Karpas-422 (cell line): ENCODE results near the gene PGAP1. TPM values are rescaled to one million over a fixed set of nuclear protein-coding genes. Genes with fewer than 3 reads are reported as not detected.
A peak's percentile ranks its signal among the peaks of the same experiment; 100 is the strongest.
"Not testable (repeated sequence)": the region's sequence is repeated elsewhere in the genome, so short reads cannot be mapped to it uniquely, and the experiment has no call there.

Experiments used
- DNase-seq: peaks from one replicate; pipeline ENCODE4 v3.0.0-alpha.2; 2015
- H2AFZ ChIP-seq: fragments of 200-600 bp; sonication (generic); 2 replicates; pipeline ENCODE4 v1.6.1; 2014; ENCODE audit warnings: antibody characterized with exemption, low read length, mixed read lengths
- H3K27ac ChIP-seq: fragments of 200-600 bp; sonication (generic); 2 replicates; pipeline ENCODE4 v1.5.1; 2014; ENCODE audit warnings: mild to moderate bottlenecking, low read length, moderate library complexity
- H3K27me3 ChIP-seq: fragments of 200-600 bp; sonication (generic); 2 replicates; pipeline ENCODE4 v1.6.1; 2014; ENCODE audit warnings: low read length, mixed read lengths
- H3K36me3 ChIP-seq: fragments of 200-600 bp; sonication (generic); 2 replicates; pipeline ENCODE4 v1.6.1; 2014; ENCODE audit warnings: low read length, mixed read lengths; ENCODE audit not compliant: insufficient read depth
- H3K4me1 ChIP-seq: fragments of 200-600 bp; sonication (generic); 2 replicates; pipeline ENCODE4 v1.6.1; 2014; ENCODE audit warnings: mild to moderate bottlenecking, low read length, mixed read lengths
- H3K4me2 ChIP-seq: fragments of 200-600 bp; sonication (generic); 2 replicates; pipeline ENCODE4 v1.6.1; 2014; ENCODE audit warnings: low read length, low read depth, mild to moderate bottlenecking; ENCODE audit not compliant: poor library complexity, severe bottlenecking
- H3K4me3 ChIP-seq: fragments of 200-600 bp; sonication (generic); 2 replicates; pipeline ENCODE4 v1.5.1; 2014; ENCODE audit warnings: mild to moderate bottlenecking, antibody characterized with exemption, low read length, mixed read lengths
- H3K79me2 ChIP-seq: fragments of 200-600 bp; sonication (generic); 2 replicates; pipeline ENCODE4 v1.6.1; 2014; ENCODE audit warnings: mild to moderate bottlenecking, low read length, mixed read lengths
- H3K9ac ChIP-seq: fragments of 200-600 bp; sonication (generic); 2 replicates; pipeline ENCODE4 v1.6.0; 2014; ENCODE audit warnings: low read length
- H3K9me2 ChIP-seq: fragments of 200-600 bp; sonication (generic), shearing (Covaris generic); replicated peaks from 2 replicates; pipeline ENCODE4 v1.6.0; 2014; ENCODE audit warnings: mild to moderate bottlenecking, low read length, moderate library complexity; ENCODE audit not compliant: insufficient read depth
- H3K9me3 ChIP-seq: fragments of 300-700, 200-600 bp; sonication (generic); 2 replicates; pipeline ENCODE4 v1.6.1; 2014; ENCODE audit warnings: low read length, mixed read lengths
- H4K20me1 ChIP-seq: fragments of 200-600 bp; sonication (generic); 2 replicates; pipeline ENCODE4 v1.6.1; 2014; ENCODE audit warnings: mild to moderate bottlenecking, antibody characterized with exemption, low read length, low read depth; ENCODE audit not compliant: insufficient read depth
- total RNA-seq: library from RNA; depleted of rRNA; stranded (reverse); fragments of >200 nt; shearing (Covaris generic); gene quantifications from 2 replicates; pipeline ENCODE4 v1.2.3, GENCODE V29; 2014; ENCODE audit warnings: low replicate concordance

Gene PGAP1
- total RNA-seq, 1 experiment from 2014 or later: 22.4 TPM

DNA sequence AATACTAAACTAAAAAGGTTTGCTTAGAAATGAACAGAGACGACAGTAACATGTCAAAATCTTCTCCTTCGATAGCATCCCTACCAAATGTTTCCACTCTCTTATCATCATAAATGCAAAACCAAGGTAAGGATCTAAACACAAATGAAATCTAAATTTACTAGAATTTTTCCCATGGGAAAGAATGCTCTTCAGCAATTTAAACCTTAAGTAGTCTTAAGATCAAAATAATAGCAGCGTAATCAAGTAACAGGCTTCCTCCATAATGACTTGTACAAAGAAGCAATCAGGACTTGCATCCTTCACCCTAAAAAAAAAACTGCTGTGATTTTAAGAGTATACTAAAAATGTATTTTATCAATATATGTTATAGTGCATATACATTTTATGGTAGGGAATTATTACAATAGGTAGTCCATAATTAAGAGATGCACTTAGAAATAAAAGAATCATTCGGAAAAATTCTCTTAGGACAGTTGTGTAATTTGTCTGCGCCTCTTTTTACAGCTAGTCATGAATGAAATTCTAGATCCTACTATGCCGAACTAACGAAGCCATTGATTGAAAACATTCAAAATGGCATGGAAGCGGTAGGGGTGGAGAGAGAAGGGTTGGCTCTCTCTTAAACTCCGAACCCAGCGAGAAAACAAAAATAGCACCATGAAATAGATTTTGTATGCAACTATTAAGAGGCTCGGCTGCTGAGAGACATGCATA, 1.3 kb downstream of the PGAP1 start:
- peak overlapping the region; percentile 81 for H3K4me2 ChIP-seq
- no peaks in the 10 kb centered on the region for H3K9me3 ChIP-seq
- no peak overlapping the region for H2AFZ ChIP-seq
- H3K9ac ChIP-seq: peak overlapping the region; percentile 85
- H3K9me2 ChIP-seq: no peaks in the 10 kb centered on the region
- peaks cover 63% of the 10 kb centered on the region for H3K79me2 ChIP-seq
- H4K20me1 ChIP-seq: no peaks in the 10 kb centered on the region
- peak; percentile 68 for DNase-seq
- H3K36me3 ChIP-seq: peaks cover 6% of the 10 kb centered on the region
- H3K27ac ChIP-seq: peak overlapping the region; percentile 62; the same call in 1 of the 2 replicates
- peak overlapping the region; percentile 86 for H3K4me3 ChIP-seq
- H3K4me1 ChIP-seq: peaks cover 38% of the 10 kb centered on the region
- H3K27me3 ChIP-seq: no peaks in the 10 kb centered on the region

DNA sequence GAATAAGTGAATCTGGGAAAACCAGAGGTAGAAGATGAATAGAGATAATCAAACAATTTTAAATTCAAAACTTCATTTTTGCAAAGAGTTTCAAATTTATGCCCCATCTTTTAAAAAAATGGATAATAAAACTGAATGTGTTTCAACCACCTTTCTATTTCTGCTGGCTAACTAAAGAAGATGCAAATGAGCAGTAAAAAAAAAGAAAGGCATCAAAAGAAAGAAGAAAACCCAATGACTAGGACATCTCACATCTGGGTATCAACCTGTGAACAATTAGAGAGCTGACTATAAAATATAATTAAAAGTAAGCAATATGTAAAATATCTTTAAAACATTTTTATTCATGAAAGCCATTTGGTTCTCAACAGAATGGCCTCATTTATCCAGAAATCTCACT, 2.5 kb downstream of the PGAP1 start:
- Histone ChIP-seq H3K27me3 (no peaks in the 10 kb centered on the region), H3K9me2 (no peaks in the 10 kb centered on the region), H3K4me3 (peak overlapping the region; percentile 86), H4K20me1 (no peaks in the 10 kb centered on the region), H3K36me3 (peaks cover 17% of the 10 kb centered on the region), H3K27ac (peak overlapping the region; percentile 46; the same call in 1 of the 2 replicates), H3K9me3 (0 out of 2 replicates have a peak, but pooled peaks cover 2% of the 10 kb centered on the region), H3K4me1 (peaks cover 38% of the 10 kb centered on the region), H2AFZ (no peak overlapping the region), H3K9ac (peak overlapping the region; percentile 85; the same call in 1 of the 2 replicates), H3K79me2 (peaks cover 74% of the 10 kb centered on the region), H3K4me2 (peak overlapping the region; percentile 81)
- peak; percentile 61 for DNase-seq

DNA sequence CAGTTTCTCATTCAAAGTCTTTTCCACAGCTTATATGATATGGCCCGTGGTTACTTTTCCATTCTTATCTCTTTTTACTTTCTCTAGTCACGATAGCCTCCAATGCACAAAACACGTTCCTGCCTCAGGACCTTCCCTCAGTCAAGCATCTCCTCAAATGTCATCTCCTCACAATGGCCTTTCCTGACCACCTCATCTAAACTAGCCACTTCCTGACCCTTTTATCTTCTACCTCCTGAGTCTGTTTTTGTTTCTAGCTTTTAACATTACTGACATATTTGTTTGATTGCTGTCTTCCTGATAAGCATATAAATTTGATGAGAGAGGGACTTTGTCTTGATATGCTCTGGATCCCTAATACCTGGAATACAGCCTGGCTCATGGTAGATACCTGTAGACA, 7.6 kb downstream of the PGAP1 start:
- H3K4me1 ChIP-seq: peaks cover 16% of the 10 kb centered on the region
- no peaks in the 10 kb centered on the region for H3K9me2 ChIP-seq
- peaks cover 5% of the 10 kb centered on the region; the same call in 1 of the 2 replicates for H3K9me3 ChIP-seq
- H3K36me3 ChIP-seq: peaks cover 55% of the 10 kb centered on the region
- H3K9ac ChIP-seq: no peak overlapping the region
- no peaks in the 10 kb centered on the region for H3K27me3 ChIP-seq
- H3K79me2 ChIP-seq: peaks cover 66% of the 10 kb centered on the region
- DNase-seq: no peak
- H3K27ac ChIP-seq: no peak overlapping the region
- no peak overlapping the region for H3K4me3 ChIP-seq
- H3K4me2 ChIP-seq: no peak overlapping the region
- H4K20me1 ChIP-seq: no peaks in the 10 kb centered on the region
- no peak overlapping the region for H2AFZ ChIP-seq

DNA sequence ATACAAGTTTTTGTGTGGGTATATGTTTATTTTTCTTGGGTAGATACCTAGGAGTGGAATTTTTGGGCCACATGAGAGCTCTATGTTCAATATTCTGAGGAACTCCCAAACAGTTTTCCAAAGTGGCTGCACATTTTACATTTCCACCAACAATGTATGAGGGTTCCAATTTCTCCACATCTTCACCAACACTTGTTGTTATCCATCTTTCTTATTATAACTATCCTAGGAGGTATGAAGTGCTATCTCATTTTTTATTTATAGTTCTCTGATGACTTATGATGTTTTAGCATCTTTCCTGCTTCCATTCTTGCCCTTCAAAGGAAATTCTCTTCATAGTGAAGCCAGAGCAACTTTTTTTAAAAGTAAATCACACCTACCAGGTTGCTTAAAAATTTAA, 8.7 kb downstream of the PGAP1 start:
- Histone ChIP-seq H3K9me3 (peaks cover 5% of the 10 kb centered on the region; the same call in 1 of the 2 replicates), H3K36me3 (peaks cover 65% of the 10 kb centered on the region), H3K4me1 (peaks cover 6% of the 10 kb centered on the region), H3K4me2 (no peak overlapping the region), H3K9ac (no peak overlapping the region), H3K9me2 (no peaks in the 10 kb centered on the region), H4K20me1 (no peaks in the 10 kb centered on the region), H3K27ac (no peak overlapping the region), H3K27me3 (no peaks in the 10 kb centered on the region), H3K79me2 (peaks cover 59% of the 10 kb centered on the region), H2AFZ (no peak overlapping the region), H3K4me3 (no peak overlapping the region)
- DNase-seq: no peak

DNA sequence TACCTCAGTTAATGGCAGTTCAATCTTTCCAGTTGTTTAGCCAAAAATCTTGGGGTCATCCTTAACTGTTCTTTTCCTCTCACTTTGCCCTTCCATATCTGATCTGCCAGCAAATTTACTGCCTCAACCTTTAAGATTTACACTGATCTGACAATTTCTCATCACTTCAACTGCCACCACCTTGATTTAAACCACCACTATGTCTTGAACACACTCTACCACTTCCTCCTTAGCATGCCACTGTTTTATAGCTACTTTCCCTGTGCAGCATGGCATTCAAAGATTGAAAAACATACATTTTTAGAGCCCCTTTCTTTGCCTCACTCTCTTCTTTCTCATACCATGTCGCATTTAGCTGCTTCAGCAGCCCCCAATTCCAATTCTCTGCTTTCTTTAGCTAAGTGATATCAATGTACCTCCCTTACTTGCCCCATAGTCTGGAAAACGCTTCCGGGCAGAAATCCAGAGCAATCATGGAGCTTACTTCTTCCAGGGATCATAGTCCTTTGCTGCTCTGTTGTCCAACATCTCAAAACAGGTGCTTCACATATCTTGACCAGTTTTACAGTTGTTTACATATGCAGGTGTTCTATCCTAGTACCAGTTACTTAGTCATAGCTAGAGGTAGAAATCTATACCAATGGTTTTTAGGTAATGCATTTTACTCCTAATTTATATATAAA, 10.9 kb downstream of the PGAP1 start:
- no peaks in the 10 kb centered on the region for H3K9me2 ChIP-seq

DNA sequence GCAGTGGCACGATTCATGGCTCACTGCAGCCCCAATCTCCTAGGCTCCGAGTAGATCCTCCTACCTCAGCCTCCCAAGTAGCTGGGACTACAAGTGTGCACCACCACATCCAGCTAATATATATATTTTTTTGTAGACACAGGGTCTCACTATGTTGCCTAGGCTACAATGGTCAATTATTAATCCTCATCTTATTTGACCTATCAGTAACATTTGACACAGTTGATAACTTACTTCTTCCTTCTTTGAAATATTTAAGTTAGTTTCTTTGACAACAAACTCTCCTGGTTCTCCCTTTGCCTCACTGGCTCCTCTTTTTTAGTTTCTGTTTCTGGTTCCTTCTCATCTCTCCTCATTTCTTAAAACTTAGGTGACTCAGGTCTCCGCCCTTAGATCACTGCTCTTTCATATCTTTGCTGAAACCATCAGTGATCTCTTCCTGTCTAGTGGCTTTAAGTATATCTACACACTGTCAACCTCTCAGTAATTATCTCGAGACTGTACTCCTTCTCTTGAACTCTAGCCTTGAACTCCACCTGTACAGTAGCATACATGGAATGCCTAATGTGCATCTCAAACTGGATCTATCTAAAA, 11.5 kb downstream of the PGAP1 start:
- Histone ChIP-seq H3K36me3 (peaks cover 68% of the 10 kb centered on the region), H3K9me3 (peaks cover 9% of the 10 kb centered on the region), H3K4me2 (no peak overlapping the region), H3K27me3 (no peaks in the 10 kb centered on the region), H3K4me1 (no peaks in the 10 kb centered on the region), H3K79me2 (peaks cover 42% of the 10 kb centered on the region), H3K9me2 (no peaks in the 10 kb centered on the region), H3K27ac (no peak overlapping the region), H3K4me3 (no peak overlapping the region), H3K9ac (no peak overlapping the region), H4K20me1 (no peaks in the 10 kb centered on the region), H2AFZ (no peak overlapping the region)
- DNase-seq: no peak

More for the DNA sequence above, 10.9 kb downstream of the PGAP1 start:
- Histone ChIP-seq H3K4me1 (no peaks in the 10 kb centered on the region), H3K4me2 (no peak overlapping the region), H3K27ac (no peak overlapping the region), H3K27me3 (no peaks in the 10 kb centered on the region), H3K79me2 (peaks cover 48% of the 10 kb centered on the region), H4K20me1 (no peaks in the 10 kb centered on the region), H2AFZ (no peak overlapping the region), H3K4me3 (no peak overlapping the region), H3K9ac (no peak overlapping the region), H3K9me3 (peaks cover 9% of the 10 kb centered on the region), H3K36me3 (peaks cover 75% of the 10 kb centered on the region)
- no peak for DNase-seq

DNA sequence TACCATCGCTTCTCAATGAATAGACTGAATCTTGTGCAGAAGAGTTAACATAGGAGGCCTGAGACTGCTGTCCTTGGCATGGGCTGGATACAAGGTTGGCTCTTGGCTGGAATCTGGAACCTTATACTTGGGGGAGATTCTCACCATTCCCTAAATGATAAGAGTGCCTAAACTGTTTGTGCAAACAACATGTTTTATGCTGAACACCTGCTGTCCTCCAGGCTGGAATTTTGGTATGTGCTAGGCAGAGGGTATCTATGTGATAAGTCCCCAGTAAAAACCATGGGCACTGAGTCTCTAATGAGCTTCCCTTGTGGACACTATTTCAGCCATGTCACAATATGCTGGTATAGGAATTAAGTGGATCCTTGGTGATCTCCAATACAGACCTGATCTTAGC, 12.8 kb downstream of the PGAP1 start:
- H3K4me3 ChIP-seq: no peak overlapping the region
- peaks cover 55% of the 10 kb centered on the region for H3K36me3 ChIP-seq
- peaks cover 29% of the 10 kb centered on the region for H3K79me2 ChIP-seq
- peaks cover 6% of the 10 kb centered on the region for H3K9me3 ChIP-seq
- no peaks in the 10 kb centered on the region for H3K4me1 ChIP-seq
- DNase-seq: no peak
- H3K9me2 ChIP-seq: no peaks in the 10 kb centered on the region
- no peak overlapping the region for H3K4me2 ChIP-seq
- H3K9ac ChIP-seq: no peak overlapping the region
- H4K20me1 ChIP-seq: no peaks in the 10 kb centered on the region
- H3K27me3 ChIP-seq: no peaks in the 10 kb centered on the region
- H2AFZ ChIP-seq: no peak overlapping the region
- H3K27ac ChIP-seq: no peak overlapping the region

DNA sequence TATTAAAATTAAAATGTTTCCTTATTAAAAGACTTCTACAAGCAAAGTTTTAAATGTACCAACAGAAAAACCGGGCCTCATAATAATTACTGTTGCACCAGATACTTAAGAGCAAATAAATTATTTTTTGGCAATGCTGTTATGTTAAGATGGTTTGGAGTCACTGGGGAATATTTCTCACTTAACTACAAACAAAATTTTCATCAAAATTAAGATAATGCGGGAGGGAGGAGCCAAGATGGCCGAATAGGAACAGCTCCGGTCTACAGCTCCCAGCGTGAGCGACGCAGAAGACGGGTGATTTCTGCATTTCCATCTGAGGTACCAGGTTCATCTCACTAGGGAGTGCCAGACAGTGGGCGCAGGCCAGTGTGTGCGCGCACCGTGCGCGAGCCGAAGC, 21.1 kb downstream of the PGAP1 start:
- not testable (repeated sequence) for H3K4me1 ChIP-seq, H3K27me3 ChIP-seq, H3K9me3 ChIP-seq, H3K9me2 ChIP-seq, H3K9ac ChIP-seq, H4K20me1 ChIP-seq, H3K4me3 ChIP-seq, H3K4me2 ChIP-seq, H3K27ac ChIP-seq, H2AFZ ChIP-seq, DNase-seq
- H3K36me3 ChIP-seq: peaks cover 16% of the 10 kb centered on the region
- H3K79me2 ChIP-seq: peaks cover 16% of the 10 kb centered on the region; the same call in 1 of the 2 replicates
